Renal pelvis (tissue), 12 donors: ENCODE measurements around the gene AKNA. TPM values are rescaled to one million over a fixed set of nuclear protein-coding genes. Genes with fewer than 3 reads are reported as not detected.

Experiments
- DNase-seq: peaks from one replicate; pipeline ENCODE4 v3.0.0-alpha.2; 2013
- long read RNA-seq, 16 experiments: transcript quantifications; one replicate each; lab custom pipeline, GENCODE V29; 2026
- polyA plus RNA-seq, 3 donors: library from polyadenylated mRNA; unstranded; fragments of 120-200 nt; gene quantifications; one replicate each; pipeline ENCODE4 v1.2.1, GENCODE V29; 2013; ENCODE audit not compliant: insufficient read length in 3 of 3

AKNA gene, protein sequence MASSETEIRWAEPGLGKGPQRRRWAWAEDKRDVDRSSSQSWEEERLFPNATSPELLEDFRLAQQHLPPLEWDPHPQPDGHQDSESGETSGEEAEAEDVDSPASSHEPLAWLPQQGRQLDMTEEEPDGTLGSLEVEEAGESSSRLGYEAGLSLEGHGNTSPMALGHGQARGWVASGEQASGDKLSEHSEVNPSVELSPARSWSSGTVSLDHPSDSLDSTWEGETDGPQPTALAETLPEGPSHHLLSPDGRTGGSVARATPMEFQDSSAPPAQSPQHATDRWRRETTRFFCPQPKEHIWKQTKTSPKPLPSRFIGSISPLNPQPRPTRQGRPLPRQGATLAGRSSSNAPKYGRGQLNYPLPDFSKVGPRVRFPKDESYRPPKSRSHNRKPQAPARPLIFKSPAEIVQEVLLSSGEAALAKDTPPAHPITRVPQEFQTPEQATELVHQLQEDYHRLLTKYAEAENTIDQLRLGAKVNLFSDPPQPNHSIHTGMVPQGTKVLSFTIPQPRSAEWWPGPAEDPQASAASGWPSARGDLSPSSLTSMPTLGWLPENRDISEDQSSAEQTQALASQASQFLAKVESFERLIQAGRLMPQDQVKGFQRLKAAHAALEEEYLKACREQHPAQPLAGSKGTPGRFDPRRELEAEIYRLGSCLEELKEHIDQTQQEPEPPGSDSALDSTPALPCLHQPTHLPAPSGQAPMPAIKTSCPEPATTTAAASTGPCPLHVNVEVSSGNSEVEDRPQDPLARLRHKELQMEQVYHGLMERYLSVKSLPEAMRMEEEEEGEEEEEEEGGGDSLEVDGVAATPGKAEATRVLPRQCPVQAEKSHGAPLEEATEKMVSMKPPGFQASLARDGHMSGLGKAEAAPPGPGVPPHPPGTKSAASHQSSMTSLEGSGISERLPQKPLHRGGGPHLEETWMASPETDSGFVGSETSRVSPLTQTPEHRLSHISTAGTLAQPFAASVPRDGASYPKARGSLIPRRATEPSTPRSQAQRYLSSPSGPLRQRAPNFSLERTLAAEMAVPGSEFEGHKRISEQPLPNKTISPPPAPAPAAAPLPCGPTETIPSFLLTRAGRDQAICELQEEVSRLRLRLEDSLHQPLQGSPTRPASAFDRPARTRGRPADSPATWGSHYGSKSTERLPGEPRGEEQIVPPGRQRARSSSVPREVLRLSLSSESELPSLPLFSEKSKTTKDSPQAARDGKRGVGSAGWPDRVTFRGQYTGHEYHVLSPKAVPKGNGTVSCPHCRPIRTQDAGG (N-terminal part only)
- 10 to 100 TPM; 14.1 to 16.2 (median 15.6) TPM for polyA plus RNA-seq
- long read RNA-seq, donor 1, partial matches to known transcripts = 0 of 1 reads
- long read RNA-seq, donor 1, other reads (novel, unspliced or antisense) = 0 of 1 reads
- long read RNA-seq, donor 2 = 0 reads
- long read RNA-seq, donor 3 = 0 reads
- long read RNA-seq, donor 4 = 0 reads
- long read RNA-seq, donor 5, partial matches to known transcripts = 0 of 1 reads
- long read RNA-seq, donor 5, other reads (novel, unspliced or antisense) = 0 of 1 reads
- long read RNA-seq, donor 6 = 0 reads
- long read RNA-seq, donor 7 = 0 reads
- long read RNA-seq, donor 8, partial matches to known transcripts = 0 of 1 reads
- long read RNA-seq, donor 8, other reads (novel, unspliced or antisense) = 0 of 1 reads
- long read RNA-seq, donor 9 = 0 reads
- long read RNA-seq, donor 10, full-length matches to known transcripts = 1 of 1 reads
- long read RNA-seq, donor 10, partial matches to known transcripts = 0 of 1 reads
- long read RNA-seq, donor 10, other reads (novel, unspliced or antisense) = 0 of 1 reads
- long read RNA-seq, donor 11 = 0 reads
- long read RNA-seq, donor 12, partial matches to known transcripts = 6 of 7 reads
- long read RNA-seq, donor 12, other reads (novel, unspliced or antisense) = 0 of 7 reads
- long read RNA-seq, donor 13 = 0 reads
- long read RNA-seq, donor 14 = 0 reads
- long read RNA-seq, donor 15 = 0 reads
- long read RNA-seq, donor 16 = 0 reads

DNA sequence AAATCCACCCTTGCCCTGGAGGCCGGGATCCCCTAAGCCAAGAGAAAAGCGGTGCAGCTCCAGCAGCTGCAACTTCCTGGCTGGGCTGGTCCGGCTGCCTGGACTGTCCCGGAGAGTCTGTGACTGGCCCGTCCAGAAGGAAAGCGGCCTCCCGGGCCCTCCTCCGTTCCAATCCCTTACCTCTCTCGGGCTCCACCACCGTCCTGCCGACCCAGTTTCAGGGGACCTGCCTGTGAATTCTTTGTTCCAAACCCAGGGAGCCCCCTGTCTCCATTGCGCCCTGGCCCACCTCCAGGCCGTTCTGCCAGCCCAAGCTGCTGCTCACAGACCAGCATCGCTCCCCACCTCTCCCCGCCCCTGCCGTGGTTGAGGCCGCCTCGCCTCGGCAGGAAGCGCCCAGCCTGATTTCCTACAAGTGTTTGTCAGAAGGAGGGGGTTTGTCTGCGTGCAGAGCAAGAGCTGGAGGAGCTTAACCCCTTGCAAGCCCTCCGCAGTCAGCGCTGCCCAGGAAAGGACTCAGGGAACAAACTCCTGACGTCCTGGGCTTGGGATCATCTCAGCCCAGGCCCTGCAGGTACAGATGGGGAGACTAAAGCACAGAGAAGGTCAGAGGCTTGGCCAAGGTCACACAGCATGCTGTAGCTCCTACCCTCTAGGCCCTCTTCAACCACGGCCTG, at the start of gene AKNA:
Gene AKNA (minus strand): TSS at position 303 of the 677 bp plus-strand sequence. CDS start 6,649 bp downstream, outside the sequence.
- DNase-seq = peak; percentile 72

DNA sequence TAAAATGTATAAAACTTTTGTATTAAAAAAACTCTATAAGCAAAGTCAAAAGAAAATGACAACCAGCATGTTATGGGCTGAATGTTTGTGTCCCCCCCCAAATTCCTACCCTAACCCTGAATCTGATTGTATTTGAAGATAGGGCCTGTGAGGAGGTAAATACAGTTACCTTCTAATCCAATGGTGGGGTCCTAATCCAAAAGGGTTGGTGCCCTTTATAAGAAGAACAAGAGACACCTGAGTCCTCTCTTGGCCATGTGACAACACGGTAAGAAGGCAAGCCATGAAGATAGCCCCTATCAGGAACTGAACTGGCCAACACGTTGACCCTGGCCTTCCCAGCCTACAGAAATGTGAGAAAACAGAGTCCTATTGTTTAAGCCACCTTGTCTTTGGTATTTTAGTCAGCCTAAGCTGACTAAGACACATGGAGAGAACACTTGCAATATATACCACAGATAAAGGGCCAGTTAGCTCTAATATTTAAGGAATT, 49.7 kb upstream of the AKNA start:
- no peak for DNase-seq

DNA sequence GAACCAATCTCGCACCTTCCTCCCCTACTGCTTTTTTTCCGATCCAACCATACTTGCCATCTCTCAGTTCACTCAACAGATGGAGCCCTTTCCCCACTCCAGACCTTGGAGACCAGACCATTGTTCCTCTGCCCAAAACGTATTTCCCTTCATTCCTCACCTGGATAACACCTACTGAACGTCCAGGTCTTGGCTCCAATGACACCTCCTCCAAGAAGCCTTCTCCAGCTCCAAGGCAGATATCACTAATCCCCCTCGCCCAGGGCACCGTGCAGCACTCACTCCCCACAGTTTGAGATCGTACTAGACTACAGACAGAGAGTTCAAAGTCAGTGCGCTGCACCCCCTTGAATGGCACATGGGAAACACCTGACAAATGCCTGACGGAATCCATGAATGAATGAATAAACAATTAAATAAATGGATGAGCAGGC, 47.1 kb upstream of the AKNA start:
- peak; percentile 20 for DNase-seq

DNA sequence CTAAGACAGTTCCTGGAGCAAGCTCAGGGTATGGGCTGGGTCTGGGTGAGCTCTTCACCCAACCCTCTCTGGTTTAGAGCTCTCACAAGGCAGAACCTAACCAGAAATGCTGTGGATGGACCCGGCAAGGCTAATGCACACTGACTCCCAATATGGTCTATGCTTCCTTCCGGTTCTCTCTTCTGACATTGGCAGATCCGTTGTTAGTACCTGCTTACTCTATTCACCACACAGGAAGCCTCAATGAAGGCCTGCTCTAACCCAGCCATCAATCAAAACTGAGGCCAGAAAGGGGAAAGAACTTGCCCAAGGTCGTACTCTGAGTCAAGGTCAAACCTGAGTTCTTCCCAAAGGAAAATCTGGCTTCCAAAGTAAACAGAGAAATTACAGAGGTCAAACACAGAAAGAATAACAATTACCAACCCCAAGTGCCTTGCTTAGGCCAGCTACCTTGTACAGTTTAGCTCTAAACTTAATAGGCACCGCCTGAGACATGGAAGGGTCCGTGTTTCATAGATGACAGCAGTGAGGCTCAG, 46.0 kb upstream of the AKNA start:
- DNase-seq = no peak

DNA sequence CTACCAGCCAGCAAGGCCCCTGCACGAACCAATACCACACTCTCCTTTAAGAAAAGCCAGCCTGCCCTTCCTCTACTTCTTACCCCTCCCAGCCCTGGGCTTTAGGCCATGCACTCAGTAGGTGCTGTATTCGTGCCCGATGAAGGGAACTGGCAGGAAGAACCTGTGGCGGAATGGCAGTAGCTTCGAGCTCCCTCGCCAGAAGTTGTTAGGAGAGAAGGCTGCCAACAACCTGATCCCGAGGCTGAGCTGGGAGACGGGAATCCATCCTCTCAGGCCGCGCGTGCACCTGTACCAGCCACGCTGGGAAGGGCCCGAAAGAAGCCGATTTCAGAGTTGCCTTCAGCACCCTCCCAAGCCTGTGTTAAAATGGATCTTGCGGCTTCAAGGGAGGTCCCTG, 45.3 kb upstream of the AKNA start:
- no peak for DNase-seq

DNA sequence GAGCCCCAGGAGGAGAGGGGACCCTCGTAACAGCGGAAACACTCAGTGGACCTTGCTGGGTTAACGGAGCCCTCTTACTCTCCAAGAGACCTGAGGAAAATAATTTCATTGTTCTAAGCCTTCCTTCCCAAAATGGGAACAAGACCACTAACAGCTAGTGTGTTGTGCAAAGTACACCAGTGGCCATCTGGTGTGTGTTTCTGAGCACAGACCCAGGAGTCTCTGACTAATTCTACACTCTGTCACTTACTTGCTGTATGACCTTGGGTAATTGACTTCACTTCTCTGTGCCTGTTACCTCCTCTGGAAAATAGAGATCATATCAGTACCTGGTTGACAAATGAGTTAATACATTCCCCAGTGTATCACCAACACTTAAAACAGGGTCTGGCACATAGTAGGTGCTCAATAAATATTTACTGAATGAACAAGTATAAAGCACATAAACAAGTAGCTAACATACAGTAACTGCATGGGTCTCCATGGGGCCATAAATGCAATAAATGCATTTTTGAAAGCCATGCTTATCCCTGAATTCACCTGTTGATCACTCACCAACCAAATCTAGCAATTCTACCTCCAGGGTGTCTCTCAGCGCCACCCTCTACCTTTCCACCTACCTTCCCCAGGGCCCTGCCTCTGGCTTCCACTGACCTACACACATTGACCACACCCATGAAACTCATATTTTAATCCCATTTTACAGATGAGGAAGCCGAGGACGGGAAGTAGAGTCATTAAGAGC, 44.7 kb upstream of the AKNA start:
- DNase-seq = no peak

DNA sequence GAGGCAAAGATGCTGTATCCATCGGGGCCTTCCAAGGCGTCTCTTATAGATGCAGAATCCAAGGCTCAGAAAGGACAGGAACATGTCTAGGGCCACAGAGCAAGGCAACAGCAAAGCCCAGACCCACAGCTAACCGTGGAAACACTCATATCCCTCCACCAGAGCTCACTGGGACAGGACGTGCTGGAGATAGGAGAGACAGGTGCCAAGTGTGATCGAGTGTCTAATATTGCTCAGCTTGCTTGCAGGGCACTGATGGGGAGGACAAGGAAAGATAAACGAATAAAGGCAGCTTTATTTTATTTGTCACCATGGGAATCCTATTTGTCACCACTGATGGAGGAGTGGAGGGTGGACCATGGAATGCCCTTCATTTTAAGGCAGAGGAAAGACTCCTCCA, 44.0 kb upstream of the AKNA start:
- DNase-seq = no peak

DNA sequence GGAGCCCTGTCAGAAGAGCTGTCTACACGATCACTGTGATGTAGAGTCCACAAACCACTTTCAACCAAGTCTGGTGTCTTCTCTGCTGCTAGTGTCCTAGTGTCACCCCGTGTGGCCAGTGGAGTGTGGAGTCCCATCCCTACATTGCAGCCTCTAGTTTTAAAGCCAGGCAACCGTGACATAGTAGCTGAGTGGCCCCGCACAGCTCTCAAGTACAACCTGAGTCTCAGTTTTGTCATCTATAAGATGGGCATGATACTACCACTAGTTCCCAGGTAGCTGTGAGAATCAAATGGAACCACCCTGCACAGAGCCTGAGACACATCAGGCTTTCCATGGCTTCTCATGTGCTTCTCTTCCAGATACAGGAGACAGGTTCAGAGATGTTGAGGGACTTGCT, 43.2 kb upstream of the AKNA start:
- DNase-seq = no peak

DNA sequence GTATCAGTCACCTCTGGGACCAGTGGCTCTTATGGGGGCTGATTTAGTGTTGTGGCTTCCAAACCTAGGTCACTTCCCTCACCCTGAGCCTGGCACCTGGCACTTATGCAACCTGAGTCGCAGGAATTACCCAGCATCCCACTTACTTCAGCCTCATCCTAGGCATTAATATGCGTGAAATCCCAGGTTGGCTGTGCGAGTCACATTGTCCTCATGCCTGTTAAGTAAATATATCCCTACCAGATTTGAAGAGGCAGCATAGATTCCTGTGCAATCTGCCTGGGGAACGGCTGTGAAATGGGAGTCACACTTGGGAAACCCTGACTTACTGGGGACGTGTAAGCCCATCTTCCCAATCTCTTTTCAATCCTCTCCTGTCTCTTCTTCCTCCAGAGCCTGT, 42.7 kb upstream of the AKNA start:
- no peak for DNase-seq

DNA sequence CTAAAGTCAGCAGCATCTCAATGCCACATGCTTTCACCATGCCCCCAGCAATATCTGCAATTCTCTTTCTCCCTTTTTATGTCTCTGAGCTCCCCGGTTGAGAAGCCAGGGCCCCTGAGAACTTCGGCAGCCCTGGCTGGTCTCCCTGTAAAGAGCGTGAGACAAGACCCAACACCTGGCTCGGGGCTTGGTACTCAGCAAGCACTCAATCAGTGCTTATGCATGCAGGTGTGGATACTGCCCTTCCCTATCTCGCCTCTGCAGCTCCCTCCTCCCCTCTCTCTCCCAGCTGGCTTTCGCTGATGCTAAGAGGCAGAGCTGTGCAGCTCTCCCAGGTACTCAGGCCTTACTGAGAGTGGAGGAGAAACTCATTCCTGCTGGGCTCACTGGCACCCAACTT, 41.7 kb upstream of the AKNA start:
- no peak for DNase-seq

DNA sequence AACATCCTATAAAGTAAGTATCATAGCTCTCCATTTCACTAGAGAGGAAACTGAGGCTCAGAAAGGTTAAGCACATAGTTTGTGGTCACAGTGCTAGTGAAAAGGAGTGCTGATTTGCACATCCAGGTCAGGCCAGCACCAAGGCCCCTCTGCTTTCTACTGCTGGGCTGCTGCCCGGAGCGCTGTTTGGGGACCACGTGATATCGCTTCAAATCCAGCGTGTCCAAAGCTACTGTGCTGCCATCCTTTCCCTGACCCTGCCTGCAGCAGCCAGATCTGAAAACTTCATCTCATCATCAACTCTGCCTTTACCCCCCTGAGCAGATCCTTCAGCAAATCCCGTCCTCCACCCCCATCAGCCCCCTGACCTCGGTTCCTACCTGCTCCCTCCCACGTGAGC, 40.7 kb upstream of the AKNA start:
- no peak for DNase-seq

DNA sequence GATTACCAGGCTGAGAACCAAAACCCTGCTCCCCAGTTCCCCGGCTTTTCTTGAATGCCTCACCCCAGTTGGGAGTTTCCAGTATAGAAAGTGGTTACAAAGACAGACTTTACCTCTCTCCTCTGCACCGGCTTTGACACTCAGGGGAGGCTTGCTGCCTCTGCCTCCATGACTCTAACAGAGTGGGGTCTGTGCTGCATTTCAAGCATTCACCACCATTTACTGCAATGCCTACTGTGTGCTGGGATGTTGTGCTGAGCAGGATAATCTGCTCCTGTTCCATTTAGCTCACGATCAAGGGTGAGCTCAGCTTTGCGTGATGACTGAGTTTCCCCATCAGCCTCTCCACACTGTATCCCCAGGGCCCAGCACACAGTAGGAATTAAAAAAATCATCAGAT, 39.9 kb upstream of the AKNA start:
- DNase-seq = no peak

DNA sequence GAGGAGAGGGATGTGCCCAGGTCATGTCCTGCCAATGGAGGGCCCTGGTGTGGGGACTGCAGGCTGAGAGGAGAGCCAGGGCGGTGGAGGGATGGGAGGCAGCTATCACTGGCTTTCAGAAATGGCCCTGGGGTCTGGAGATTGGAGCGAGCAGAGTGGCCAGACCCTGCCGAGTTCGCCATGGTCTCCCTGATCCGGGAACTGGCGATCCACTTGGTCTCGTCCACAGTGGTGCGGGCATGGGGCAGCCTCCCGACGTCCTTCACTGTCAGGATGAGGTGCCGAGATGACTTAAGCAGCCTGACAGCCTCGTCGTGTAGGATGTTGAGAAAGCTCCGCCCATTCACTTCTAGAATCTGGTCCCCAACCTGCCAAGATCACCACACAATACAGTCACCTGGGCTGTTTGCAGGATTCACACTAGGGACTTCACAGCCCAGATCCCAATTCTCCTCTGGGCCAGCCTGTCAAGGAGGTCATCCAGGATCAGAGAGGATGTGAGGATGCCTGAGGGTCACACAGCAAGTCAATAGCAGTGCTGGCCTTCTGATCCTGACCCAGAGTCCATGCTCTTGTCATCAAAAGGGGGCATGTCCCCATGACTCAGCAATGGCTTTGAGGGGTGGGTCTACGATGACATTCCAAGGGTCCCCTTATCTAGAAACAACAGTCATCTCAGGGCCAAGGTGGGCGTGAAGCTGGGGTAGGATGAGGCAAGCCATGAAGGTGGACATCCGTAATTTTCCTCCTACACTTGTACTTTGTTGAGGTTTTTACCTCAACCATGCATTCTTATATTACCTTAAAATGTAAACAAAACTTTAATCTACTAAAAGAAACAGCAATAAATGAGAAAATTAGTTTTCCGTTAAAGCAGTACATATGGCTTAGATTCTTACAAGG, 38.5 kb upstream of the AKNA start:
- no peak for DNase-seq

DNA sequence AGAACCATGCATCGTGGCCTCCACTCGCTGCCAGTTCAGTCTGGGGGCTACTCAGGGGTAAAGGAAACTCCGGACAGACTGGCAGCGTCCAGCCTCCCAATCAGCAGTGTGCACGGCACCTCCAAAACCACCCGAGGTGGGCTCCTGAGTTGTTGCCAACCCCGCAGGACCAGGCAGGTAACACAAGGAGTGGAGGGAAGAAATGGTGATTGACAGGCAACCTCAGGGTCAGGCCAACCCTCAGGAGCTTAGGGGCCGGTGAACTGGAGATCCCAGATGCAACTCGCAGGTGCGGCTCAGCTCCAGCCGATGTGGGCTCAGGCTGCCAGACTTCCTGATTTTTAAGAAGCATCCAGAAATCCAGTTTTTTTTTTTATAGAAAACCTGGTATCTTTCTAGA, 37.3 kb upstream of the AKNA start:
- no peak for DNase-seq

DNA sequence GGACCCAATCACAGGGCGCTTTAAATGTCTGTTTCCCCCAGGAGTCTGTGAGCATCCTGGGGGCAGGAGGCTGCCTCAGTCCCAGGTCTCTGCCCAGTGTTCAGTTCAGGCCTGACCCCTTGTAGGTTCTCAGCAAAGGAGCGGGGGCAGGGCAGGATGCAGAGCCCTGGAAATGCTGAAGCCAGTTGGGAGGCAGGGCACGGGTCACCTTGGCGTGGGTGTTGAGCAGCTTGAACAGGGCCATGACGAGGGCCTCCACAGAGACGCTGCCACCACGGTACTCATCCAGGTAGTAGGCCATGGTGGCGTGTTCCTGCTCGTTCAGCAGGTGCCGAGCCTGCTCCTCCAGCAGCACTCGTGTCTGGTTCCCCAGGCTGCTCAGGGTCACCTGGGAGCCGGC, 36.3 kb upstream of the AKNA start:
- no peak for DNase-seq

DNA sequence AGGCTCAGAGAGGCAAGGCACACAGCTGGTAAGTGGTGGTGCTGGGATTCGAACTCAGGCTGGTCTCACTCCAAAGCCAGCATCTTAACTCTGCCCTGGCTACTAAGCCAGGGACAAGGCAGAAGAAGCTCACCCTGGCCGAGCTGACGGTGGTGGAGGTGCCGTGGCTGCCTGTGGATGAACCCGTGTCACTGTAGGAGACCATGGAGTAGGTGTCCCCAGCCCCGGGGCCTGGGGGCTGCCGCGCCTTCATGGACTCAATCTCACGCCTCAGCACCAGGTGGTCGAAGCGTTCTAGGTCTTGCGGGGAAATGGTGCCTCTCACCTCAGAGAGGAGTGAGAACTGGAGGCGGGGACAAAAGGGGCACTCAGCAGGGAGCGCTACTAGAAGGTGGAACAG, 35.4 kb upstream of the AKNA start:
- no peak for DNase-seq

DNA sequence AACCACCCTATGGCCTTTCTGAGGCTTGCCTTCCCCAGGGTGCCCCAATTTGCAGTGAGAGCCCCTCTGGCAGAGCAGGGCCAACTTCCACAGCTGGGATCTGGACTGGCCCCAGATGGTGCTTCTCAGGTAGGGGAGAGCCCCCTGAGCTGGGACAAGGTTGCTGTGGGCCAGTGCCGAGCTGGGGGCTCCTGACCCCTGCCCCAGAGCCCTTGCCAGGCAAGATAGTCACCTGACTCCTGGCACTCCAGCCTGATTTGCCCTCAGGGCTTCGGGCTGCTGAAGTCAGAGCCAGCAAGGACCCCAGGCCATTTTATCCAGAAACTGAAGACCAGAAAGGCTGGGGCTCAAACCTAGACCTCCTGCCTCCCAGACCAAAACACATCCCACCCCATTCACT, 33.4 kb upstream of the AKNA start:
- DNase-seq = no peak

DNA sequence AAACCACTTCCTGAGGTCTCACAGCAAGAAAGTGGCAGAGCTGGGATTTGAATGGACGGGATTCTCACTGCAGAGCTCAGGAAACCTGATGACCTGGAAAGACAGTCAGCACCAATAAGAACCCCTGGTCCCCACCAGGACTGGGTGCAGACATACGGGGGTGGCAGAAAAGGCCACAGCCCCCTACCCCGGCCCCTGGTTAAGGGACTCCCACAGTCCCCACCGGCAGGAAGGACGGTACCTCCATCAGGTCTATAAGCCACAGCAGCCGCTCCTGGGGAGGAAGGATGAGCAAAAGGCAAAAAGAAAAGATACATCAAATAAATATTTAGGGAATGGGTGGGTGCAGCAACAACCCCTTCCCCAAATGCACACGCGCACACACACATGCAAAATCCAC, 32.0 kb upstream of the AKNA start:
- DNase-seq = no peak
